Testis (tissue), 2 donors: Measurements from ENCODE around the gene AGBL1.
A peak's percentile ranks its signal among the peaks of the same experiment; 100 is the strongest.

ENCODE experiments used
- POLR2A ChIP-seq: fragments of 450-650 bp; IDR thresholded peaks from one replicate; pipeline ENCODE4 v1.6.1; 2017; ENCODE audit warnings: antibody characterized with exemption, mild to moderate bottlenecking, moderate library complexity
- TF ChIP-seq, protein P1 (sequence below), 3 experiments: fragments of 450-650 bp in 2 of 3; fragments of 200-600 bp in 1 of 3; sonication (generic) in 1 of 3; IDR thresholded peaks; one replicate each; pipeline ENCODE4 v1.5.1; 2016 to 2019; ENCODE audit warnings: antibody characterized with exemption in 3 of 3, mild to moderate bottlenecking in 2 of 3, moderate library complexity in 1 of 3

DNA sequence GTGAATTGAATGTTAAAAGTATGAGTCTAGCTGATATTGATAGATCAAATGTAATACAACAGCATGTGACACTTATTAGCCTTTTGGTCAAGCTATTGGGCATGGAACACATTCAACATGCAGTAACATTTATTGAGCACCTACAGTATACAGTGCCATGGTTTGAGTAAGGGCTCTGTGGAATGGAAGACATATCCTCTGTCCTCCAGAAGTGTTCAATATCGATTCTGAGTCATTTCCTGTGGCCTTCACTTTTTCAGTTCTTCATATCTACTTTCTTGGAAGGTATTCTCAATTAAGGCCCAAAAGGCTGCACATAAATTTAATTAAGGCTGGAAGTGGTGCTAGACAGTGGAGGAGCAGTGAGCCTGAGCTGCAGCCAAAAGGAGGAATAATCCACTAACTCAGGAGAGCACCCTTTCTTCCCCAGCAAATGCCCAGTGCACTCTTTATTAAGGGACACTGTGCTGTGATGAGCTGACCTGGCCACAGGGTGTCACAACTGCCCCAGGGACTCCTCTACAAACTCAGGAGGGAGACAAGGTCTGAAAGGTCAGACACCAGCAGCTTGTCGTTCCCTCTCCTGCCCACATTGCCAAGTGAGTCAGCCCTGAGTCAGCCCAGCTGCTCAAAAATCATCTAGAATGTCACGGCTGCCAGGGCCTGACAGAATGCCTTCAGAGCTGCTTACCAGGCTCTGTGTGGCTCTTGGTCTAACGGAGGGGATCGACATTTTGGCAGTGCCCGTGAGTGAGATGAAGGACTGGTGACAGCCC lies 544.8 kb downstream of the AGBL1 start:
- TF ChIP-seq, protein P1, sequence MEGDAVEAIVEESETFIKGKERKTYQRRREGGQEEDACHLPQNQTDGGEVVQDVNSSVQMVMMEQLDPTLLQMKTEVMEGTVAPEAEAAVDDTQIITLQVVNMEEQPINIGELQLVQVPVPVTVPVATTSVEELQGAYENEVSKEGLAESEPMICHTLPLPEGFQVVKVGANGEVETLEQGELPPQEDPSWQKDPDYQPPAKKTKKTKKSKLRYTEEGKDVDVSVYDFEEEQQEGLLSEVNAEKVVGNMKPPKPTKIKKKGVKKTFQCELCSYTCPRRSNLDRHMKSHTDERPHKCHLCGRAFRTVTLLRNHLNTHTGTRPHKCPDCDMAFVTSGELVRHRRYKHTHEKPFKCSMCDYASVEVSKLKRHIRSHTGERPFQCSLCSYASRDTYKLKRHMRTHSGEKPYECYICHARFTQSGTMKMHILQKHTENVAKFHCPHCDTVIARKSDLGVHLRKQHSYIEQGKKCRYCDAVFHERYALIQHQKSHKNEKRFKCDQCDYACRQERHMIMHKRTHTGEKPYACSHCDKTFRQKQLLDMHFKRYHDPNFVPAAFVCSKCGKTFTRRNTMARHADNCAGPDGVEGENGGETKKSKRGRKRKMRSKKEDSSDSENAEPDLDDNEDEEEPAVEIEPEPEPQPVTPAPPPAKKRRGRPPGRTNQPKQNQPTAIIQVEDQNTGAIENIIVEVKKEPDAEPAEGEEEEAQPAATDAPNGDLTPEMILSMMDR (IDR thresholded peaks at IDR 0.05), result peak in 1 of 3 experiments; percentile 9
- no peak for TF ChIP-seq POLR2A
